RWPE2 (cell line): ENCODE results near the gene C14orf93.
"Not testable (repeated sequence)": the region's sequence is repeated elsewhere in the genome, so short reads cannot be mapped to it uniquely, and the experiment has no call there.

Experiments
- ATAC-seq: fragments of 200-7000 bp; cut with Tn5 transposase; 3 replicates; pipeline ENCODE4 v1.9.1; 2021; ENCODE audit warnings: low read depth
- DNase-seq: peaks from one replicate; pipeline ENCODE4 v3.0.0-alpha.2; 2020; ENCODE audit warnings: low spot score
- H3K27ac ChIP-seq: fragments of 450-650 bp; 2 replicates; pipeline ENCODE4 v1.5.1; 2017; ENCODE audit warnings: mild to moderate bottlenecking; ENCODE audit not compliant: poor library complexity, severe bottlenecking
- H3K27me3 ChIP-seq: fragments of 250-450 bp; sonication (Bioruptor Pico); 2 replicates; pipeline ENCODE4 v1.5.1; 2021; ENCODE audit warnings: mild to moderate bottlenecking, moderate library complexity; ENCODE audit not compliant: insufficient read depth, poor library complexity, severe bottlenecking
- H3K36me3 ChIP-seq: fragments of 250-450 bp; sonication (Bioruptor Pico); 2 replicates; pipeline ENCODE4 v1.5.1; 2020; ENCODE audit warnings: low read depth, mild to moderate bottlenecking, moderate library complexity
- H3K4me1 ChIP-seq: fragments of 250-450 bp; sonication (Bioruptor Pico); 2 replicates; pipeline ENCODE4 v1.5.1; 2021; ENCODE audit warnings: mild to moderate bottlenecking, moderate library complexity; ENCODE audit not compliant: insufficient read depth, poor library complexity, severe bottlenecking
- H3K4me3 ChIP-seq: fragments of 250-450 bp; sonication (Bioruptor Pico); 2 replicates; pipeline ENCODE4 v1.5.1; 2021; ENCODE audit warnings: mild to moderate bottlenecking, moderate library complexity; ENCODE audit not compliant: severe bottlenecking
- H3K9me3 ChIP-seq: fragments of 250-450 bp; sonication (Bioruptor Pico); 2 replicates; pipeline ENCODE4 v1.5.1; 2021; ENCODE audit warnings: mild to moderate bottlenecking, moderate library complexity; ENCODE audit not compliant: severe bottlenecking
- TF ChIP-seq, protein P1 (sequence below): fragments of 450-650 bp; IDR thresholded peaks from one replicate; pipeline ENCODE4 v1.5.1; 2017; ENCODE audit warnings: mild to moderate bottlenecking, moderate library complexity; ENCODE audit not compliant: poor library complexity, severe bottlenecking

Gene C14orf93

DNA sequence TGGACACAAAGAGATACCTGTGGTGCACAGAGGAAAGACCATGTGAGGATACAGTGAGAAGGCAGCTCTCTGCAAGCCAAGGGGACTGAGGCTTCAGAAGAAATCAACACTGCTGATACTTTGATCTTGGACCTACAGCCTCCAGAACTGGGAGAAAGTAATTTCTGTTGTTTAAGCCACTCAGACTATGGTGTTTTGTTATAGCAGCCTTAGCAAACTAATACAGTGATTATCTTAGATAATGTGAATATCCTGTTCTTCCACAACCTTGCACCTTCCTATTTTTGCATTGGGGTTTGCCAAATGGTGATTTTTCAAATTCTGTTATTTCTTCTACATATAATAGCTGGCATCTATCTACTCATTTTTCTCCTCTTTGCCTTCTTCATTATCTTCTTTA lies 8.2 kb upstream of the C14orf93 start:
- no peak for DNase-seq
- TF ChIP-seq, protein P1, sequence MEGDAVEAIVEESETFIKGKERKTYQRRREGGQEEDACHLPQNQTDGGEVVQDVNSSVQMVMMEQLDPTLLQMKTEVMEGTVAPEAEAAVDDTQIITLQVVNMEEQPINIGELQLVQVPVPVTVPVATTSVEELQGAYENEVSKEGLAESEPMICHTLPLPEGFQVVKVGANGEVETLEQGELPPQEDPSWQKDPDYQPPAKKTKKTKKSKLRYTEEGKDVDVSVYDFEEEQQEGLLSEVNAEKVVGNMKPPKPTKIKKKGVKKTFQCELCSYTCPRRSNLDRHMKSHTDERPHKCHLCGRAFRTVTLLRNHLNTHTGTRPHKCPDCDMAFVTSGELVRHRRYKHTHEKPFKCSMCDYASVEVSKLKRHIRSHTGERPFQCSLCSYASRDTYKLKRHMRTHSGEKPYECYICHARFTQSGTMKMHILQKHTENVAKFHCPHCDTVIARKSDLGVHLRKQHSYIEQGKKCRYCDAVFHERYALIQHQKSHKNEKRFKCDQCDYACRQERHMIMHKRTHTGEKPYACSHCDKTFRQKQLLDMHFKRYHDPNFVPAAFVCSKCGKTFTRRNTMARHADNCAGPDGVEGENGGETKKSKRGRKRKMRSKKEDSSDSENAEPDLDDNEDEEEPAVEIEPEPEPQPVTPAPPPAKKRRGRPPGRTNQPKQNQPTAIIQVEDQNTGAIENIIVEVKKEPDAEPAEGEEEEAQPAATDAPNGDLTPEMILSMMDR, result no peak
- no peak overlapping the region for H3K4me3 ChIP-seq
- H3K27ac ChIP-seq, result no peak overlapping the region
- no peak for ATAC-seq
- H3K9me3 ChIP-seq, result no peaks in the 10 kb centered on the region
- no peaks in the 10 kb centered on the region for H3K27me3 ChIP-seq
- no peaks in the 10 kb centered on the region for H3K36me3 ChIP-seq
- H3K4me1 ChIP-seq, result no peaks in the 10 kb centered on the region

DNA sequence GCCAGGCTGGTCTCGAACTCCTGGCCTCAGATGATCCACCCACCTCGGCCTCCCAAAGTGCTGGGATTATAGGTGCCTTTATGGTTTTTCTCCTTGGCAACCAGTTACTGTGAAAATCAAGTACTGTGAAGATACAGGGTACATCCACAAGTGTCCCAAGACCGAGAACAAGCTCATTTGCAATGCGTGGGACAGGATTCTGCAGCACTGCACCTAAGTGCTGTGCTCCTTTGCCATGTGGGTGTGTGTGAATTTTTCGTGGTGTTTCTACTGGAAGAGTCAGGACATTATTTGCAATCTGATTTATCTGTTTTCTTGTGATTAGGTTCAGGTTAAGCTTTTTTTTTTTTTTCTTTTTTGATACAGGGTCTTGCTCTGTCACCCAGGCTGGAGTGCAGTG lies 7.1 kb upstream of the C14orf93 start:
- no peak overlapping the region for H3K4me3 ChIP-seq
- ATAC-seq, result no peak
- no peaks in the 10 kb centered on the region for H3K9me3 ChIP-seq
- H3K27ac ChIP-seq, result no peak overlapping the region
- DNase-seq, result no peak
- H3K27me3 ChIP-seq, result no peaks in the 10 kb centered on the region
- TF ChIP-seq, protein P1, result no peak
- H3K36me3 ChIP-seq, result no peaks in the 10 kb centered on the region
- no peaks in the 10 kb centered on the region for H3K4me1 ChIP-seq

DNA sequence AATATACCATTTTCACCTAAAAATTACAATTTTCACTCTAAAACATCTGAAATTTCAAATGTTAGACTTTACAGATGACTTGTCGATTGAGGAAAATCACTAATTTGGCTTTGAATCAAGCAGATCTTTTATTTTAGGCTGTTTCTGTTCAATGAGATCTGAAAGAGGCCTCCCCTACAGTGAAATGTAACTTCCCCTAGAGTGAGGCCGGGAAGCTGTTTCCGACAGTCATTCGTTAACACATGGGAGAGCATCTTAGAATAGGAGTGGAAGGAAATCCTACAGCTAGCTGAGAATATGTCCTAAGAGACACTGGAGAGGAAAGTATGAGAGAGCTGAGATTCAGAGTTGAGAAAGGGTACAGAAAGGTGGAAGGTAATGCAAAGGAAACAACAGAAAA lies 5.7 kb upstream of the C14orf93 start:
- Histone ChIP-seq H3K27ac (no peak overlapping the region), H3K27me3 (no peaks in the 10 kb centered on the region), H3K4me1 (no peaks in the 10 kb centered on the region), H3K9me3 (no peaks in the 10 kb centered on the region), H3K4me3 (no peak overlapping the region), H3K36me3 (no peaks in the 10 kb centered on the region)
- TF ChIP-seq, protein P1, result no peak
- DNase-seq, result no peak
- ATAC-seq, result no peak

DNA sequence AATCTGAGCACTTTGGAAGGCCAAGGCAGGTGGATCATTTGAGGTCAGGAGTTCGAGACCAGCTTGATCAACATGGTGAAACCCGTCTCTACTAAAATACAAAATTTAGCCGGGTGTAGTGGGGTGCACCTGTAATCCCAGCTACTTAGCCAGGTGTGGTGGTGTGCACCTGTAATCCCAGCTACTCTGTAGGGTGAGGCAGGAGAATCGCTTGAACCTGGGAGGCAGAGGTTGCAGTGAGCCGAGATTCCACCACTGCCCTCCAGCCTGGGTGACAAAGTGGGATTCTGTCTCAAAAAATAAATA lies 3.8 kb upstream of the C14orf93 start:
- DNase-seq, ATAC-seq, H3K4me3 ChIP-seq, H3K9me3 ChIP-seq, H3K27ac ChIP-seq, H3K27me3 ChIP-seq, H3K4me1 ChIP-seq, H3K36me3 ChIP-seq: not testable (repeated sequence)

DNA sequence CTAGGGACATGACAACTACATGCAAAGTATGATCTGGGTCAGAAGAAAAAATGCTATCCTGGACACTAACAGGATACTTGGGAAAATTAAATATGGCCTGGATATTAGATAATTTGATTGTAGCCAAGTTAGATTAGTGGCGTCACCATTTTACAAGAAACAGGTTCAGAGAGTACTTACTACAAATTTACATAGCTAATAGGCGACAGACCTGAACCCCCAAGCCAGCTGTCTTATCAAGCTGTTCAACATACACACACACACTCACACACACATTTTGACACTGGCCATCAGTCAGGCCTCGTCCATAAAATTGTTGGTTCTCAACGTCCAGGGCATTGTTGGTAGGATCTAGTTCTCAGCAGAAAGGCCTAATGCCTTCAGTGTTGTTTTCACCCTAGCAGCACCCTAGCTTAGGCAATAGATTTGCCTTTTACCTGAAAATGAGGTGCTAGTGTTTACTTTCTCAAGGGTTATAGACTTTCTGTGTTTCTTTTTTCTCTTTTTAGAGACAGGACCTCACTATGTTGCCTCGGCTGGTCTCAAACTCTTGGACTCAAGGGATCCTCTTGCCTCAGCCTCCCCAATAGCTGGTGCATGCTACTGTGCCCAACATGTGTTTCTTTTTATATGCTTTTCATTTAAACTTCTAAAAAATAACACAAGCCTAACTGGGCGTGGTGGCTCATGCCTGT lies 3.3 kb upstream of the C14orf93 start:
- H3K9me3 ChIP-seq, result no peaks in the 10 kb centered on the region
- no peaks in the 10 kb centered on the region for H3K36me3 ChIP-seq
- no peak overlapping the region for H3K27ac ChIP-seq
- no peak for DNase-seq
- TF ChIP-seq, protein P1, result no peak
- no peaks in the 10 kb centered on the region for H3K27me3 ChIP-seq
- peaks cover 13% of the 10 kb centered on the region for H3K4me1 ChIP-seq
- H3K4me3 ChIP-seq, result no peak overlapping the region
- ATAC-seq, result no peak
